Measurements from ENCODE around the gene GLP1R. TPM values are rescaled to one million over a fixed set of nuclear protein-coding genes. Genes with fewer than 3 reads are reported as not detected.

The GLP1R gene
- polyA plus RNA-seq, 2 of the 4 experiments (the other 2 are of a cell fraction): not detected

- Histone ChIP-seq H3K4me3 (no peak overlapping the region), H3K9me3 (no peaks in the 10 kb centered on the region), H3K4me2 (no peak overlapping the region), H3K27ac (no peak overlapping the region), H3K4me1 (no peaks in the 10 kb centered on the region)
- TF ChIP-seq RFX5 (IDR thresholded peaks at IDR 0.05) (no peak), HDAC2 (IDR thresholded peaks at IDR 0.05) (no peak), RARB (CRISPR knock-in tag; IDR thresholded peaks at IDR 0.05) (no peak), EHMT2 (IDR thresholded peaks at IDR 0.05; ENCODE audit: low read depth) (no peak), ZSCAN20 (CRISPR knock-in tag; IDR thresholded peaks at IDR 0.05) (no peak), TFCP2L1 (CRISPR knock-in tag; IDR thresholded peaks at IDR 0.05) (no peak)
- CTCF ChIA-PET: no interaction called here
- no peak for ATAC-seq
- FAIRE-seq: no peak
- WGBS (ENCODE audit: missing lambda C conversion rate): 55% methylated on average over 4 of the region's 9 CpGs
- POLR2A ChIA-PET: no interaction called here
- DNase-seq (ENCODE audit: low read depth in 1 of 2, low spot score in 1 of 2): no peak
These were observed 24.2 kb downstream of the GLP1R start for GRCh38 chr6:39072830-39073229.

GRCh38 chr6:39073471-39074355 is 25.1 kb downstream of the GLP1R start:
- Histone ChIP-seq H3K4me1 (no peaks in the 10 kb centered on the region), H3K4me3 (no peak overlapping the region), H3K4me2 (no peak overlapping the region), H3K9me3 (no peaks in the 10 kb centered on the region), H3K27ac (no peak overlapping the region)
- POLR2A ChIA-PET: no interaction called here
- FAIRE-seq: no peak
- WGBS (ENCODE audit: missing lambda C conversion rate): 66% methylated on average over 11 of the region's 17 CpGs
- ATAC-seq: no peak
- no peak for DNase-seq (ENCODE audit: low read depth in 1 of 2, low spot score in 1 of 2)
- TF ChIP-seq ESRRA (IDR thresholded peaks at IDR 0.05; ENCODE audit: borderline replicate concordance, low read length) (no peak), NPAS2 (CRISPR knock-in tag; IDR thresholded peaks at IDR 0.05; ENCODE audit: borderline replicate concordance) (no peak), CBX8 (IDR thresholded peaks at IDR 0.05) (no peak), HEYL (CRISPR knock-in tag; IDR thresholded peaks at IDR 0.05) (no peak), ZFP36 (IDR thresholded peaks at IDR 0.05; ENCODE audit: borderline replicate concordance, partially characterized antibody) (no peak), RFX5 (IDR thresholded peaks at IDR 0.05) (no peak), GATA3 (IDR thresholded peaks at IDR 0.05; ENCODE audit: borderline replicate concordance) (no peak), SMC3 (IDR thresholded peaks at IDR 0.05) (no peak), ZNF302 (CRISPR knock-in tag; IDR thresholded peaks at IDR 0.05) (no peak), JUNB (IDR thresholded peaks at IDR 0.05) (no peak)
- CTCF ChIA-PET: no interaction called here

- H3K4me1 ChIP-seq: no peaks in the 10 kb centered on the region
- no peak for ATAC-seq
- ChIA-PET POLR2A (no interaction called here), CTCF (no interaction called here)
- no peak overlapping the region for H3K27ac ChIP-seq
- no peak overlapping the region for H3K4me2 ChIP-seq
- WGBS (ENCODE audit: missing lambda C conversion rate): 51% methylated on average over 9 of the region's 9 CpGs
- no peak for DNase-seq (ENCODE audit: low read depth in 1 of 2, low spot score in 1 of 2)
- H3K4me3 ChIP-seq: no peak overlapping the region
- H3K9me3 ChIP-seq: no peaks in the 10 kb centered on the region
- no peak for FAIRE-seq
- TF ChIP-seq HOXA7 (CRISPR knock-in tag; IDR thresholded peaks at IDR 0.05): no peak
- TF ChIP-seq USF2 (IDR thresholded peaks at IDR 0.05): no peak
- TF ChIP-seq POLR2AphosphoS2 (conservative IDR thresholded peaks at IDR 0.05; ENCODE audit: low read length): no peak
- TF ChIP-seq ELK1 (IDR thresholded peaks at IDR 0.05; ENCODE audit: low read depth, low read length): no peak
- TF ChIP-seq CTCF (IDR thresholded peaks at IDR 0.05): no peak
- no peak for TF ChIP-seq SREBF2 (IDR thresholded peaks at IDR 0.05)
- TF ChIP-seq FOSB (CRISPR knock-in tag; IDR thresholded peaks at IDR 0.05): no peak
- TF ChIP-seq ZNF302 (CRISPR knock-in tag; IDR thresholded peaks at IDR 0.05): no peak
- TF ChIP-seq CBX8 (IDR thresholded peaks at IDR 0.05): no peak
- no peak for TF ChIP-seq RFX5 (IDR thresholded peaks at IDR 0.05)
- no peak for TF ChIP-seq RAD21 (conservative IDR thresholded peaks at IDR 0.05 in 1 of 2, IDR thresholded peaks at IDR 0.05 in 1 of 2)
- TF ChIP-seq MYC (IDR thresholded peaks at IDR 0.05; ENCODE audit: borderline replicate concordance, low read length): no peak
These were observed 25.9 kb downstream of the GLP1R start for GRCh38 chr6:39074486-39074885.

All from A549 (cell line).